ENCODE results near the gene CD22.

Gene CD22

GRCh38 chr19:35337097-35337983, 8.4 kb downstream of the CD22 start:
- H4K20me1 ChIP-seq (ENCODE audit: insufficient read depth, low read length) = peaks cover 20% of the 10 kb centered on the region
- H3K9ac ChIP-seq (ENCODE audit: low read length) = no peak overlapping the region
- TF ChIP-seq EZH2phosphoT487 (IDR thresholded peaks at IDR 0.05; ENCODE audit: low read depth) = no peak
- TF ChIP-seq CTCF (IDR thresholded peaks at IDR 0.05; ENCODE audit: low read depth, low read length) = no peak
- no peak overlapping the region for H2AFZ ChIP-seq (ENCODE audit: low read depth, low read length)
- peaks cover 50% of the 10 kb centered on the region for H3K4me1 ChIP-seq (ENCODE audit: low read length)
- no peak overlapping the region for H3K4me3 ChIP-seq (ENCODE audit: low read length)
- peaks cover 37% of the 10 kb centered on the region for H3K79me2 ChIP-seq (ENCODE audit: low read length)
- H3K9me3 ChIP-seq (ENCODE audit: insufficient read depth, low read length) = no peaks in the 10 kb centered on the region
- peaks cover 78% of the 10 kb centered on the region for H3K36me3 ChIP-seq (replicated peaks; ENCODE audit: low read depth, low read length)
- H3K27ac ChIP-seq (ENCODE audit: low read length) = peak overlapping the region; percentile 22; the same call in 1 of the 2 replicates
- no peak overlapping the region for H3K4me2 ChIP-seq (ENCODE audit: low read length)
- H3K27me3 ChIP-seq (ENCODE audit: low read depth, low read length) = no peaks in the 10 kb centered on the region

DNA sequence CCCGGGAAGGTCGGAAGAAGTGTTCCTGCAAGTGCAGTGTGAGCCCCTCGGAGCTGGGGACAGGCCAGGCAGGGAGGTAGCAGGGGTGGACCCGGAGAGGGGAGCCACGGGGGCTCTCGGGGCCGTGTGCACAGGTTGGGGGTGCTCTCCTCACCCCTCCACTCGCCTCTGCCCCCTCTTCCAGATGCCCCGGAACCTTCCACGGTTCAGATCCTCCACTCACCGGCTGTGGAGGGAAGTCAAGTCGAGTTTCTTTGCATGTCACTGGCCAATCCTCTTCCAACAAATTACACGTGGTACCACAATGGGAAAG, 9.0 kb downstream of the CD22 start:
- peaks cover 15% of the 10 kb centered on the region for H4K20me1 ChIP-seq (ENCODE audit: insufficient read depth, low read length)
- no peak overlapping the region for H2AFZ ChIP-seq (ENCODE audit: low read depth, low read length)
- no peak overlapping the region for H3K9ac ChIP-seq (ENCODE audit: low read length)
- no peak overlapping the region for H3K27ac ChIP-seq (ENCODE audit: low read length)
- H3K4me3 ChIP-seq (ENCODE audit: low read length) = no peak overlapping the region
- H3K27me3 ChIP-seq (ENCODE audit: low read depth, low read length) = no peaks in the 10 kb centered on the region
- no peaks in the 10 kb centered on the region for H3K9me3 ChIP-seq (ENCODE audit: insufficient read depth, low read length)
- peaks cover 31% of the 10 kb centered on the region for H3K79me2 ChIP-seq (ENCODE audit: low read length)
- H3K4me1 ChIP-seq (ENCODE audit: low read length) = peaks cover 44% of the 10 kb centered on the region
- TF ChIP-seq CTCF (IDR thresholded peaks at IDR 0.05; ENCODE audit: low read depth, low read length) = no peak
- no peak for TF ChIP-seq EZH2phosphoT487 (IDR thresholded peaks at IDR 0.05; ENCODE audit: low read depth)
- H3K4me2 ChIP-seq (ENCODE audit: low read length) = no peak overlapping the region
- H3K36me3 ChIP-seq (replicated peaks; ENCODE audit: low read depth, low read length) = peaks cover 74% of the 10 kb centered on the region

DNA sequence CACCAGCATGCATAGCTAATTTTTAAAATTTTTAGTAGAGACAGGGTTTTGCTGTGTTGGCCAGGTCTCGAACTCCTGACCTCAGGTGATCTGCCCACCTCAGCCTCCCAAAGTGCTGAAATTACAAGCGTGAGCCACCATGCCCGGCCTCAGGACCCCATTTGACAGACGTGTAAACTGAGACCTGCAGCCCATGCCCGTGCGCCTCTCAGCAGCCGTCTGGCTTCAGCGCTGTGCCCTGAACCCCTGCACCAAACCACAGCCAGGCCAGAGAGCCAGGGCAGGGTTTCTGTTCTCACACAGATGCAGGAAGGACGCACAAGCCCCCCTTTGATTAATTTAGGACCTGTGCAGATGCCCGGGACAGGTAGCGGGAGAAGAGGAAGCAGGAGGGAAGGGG, 11.4 kb downstream of the CD22 start:
- Histone ChIP-seq H3K36me3 (replicated peaks; ENCODE audit: low read depth, low read length) (peaks cover 75% of the 10 kb centered on the region), H3K4me2 (ENCODE audit: low read length) (no peak overlapping the region), H3K4me3 (ENCODE audit: low read length) (no peak overlapping the region), H3K9ac (ENCODE audit: low read length) (no peak overlapping the region), H3K27ac (ENCODE audit: low read length) (no peak overlapping the region), H3K79me2 (ENCODE audit: low read length) (peaks cover 14% of the 10 kb centered on the region), H3K27me3 (ENCODE audit: low read depth, low read length) (no peaks in the 10 kb centered on the region), H4K20me1 (ENCODE audit: insufficient read depth, low read length) (0 out of 2 replicates have a peak, but pooled peaks cover 4% of the 10 kb centered on the region), H3K9me3 (ENCODE audit: insufficient read depth, low read length) (no peaks in the 10 kb centered on the region), H3K4me1 (ENCODE audit: low read length) (peaks cover 23% of the 10 kb centered on the region), H2AFZ (ENCODE audit: low read depth, low read length) (no peak overlapping the region)
- no peak for TF ChIP-seq CTCF (IDR thresholded peaks at IDR 0.05; ENCODE audit: low read depth, low read length)
- no peak for TF ChIP-seq EZH2phosphoT487 (IDR thresholded peaks at IDR 0.05; ENCODE audit: low read depth)

- Histone ChIP-seq H3K27me3 (ENCODE audit: low read depth, low read length) (no peaks in the 10 kb centered on the region), H3K9me3 (ENCODE audit: insufficient read depth, low read length) (no peaks in the 10 kb centered on the region), H4K20me1 (ENCODE audit: insufficient read depth, low read length) (0 out of 2 replicates have a peak, but pooled peaks cover under 1% of the 10 kb centered on the region), H3K4me3 (ENCODE audit: low read length) (no peak overlapping the region), H3K79me2 (ENCODE audit: low read length) (peaks cover 11% of the 10 kb centered on the region), H3K4me1 (ENCODE audit: low read length) (peaks cover 26% of the 10 kb centered on the region), H2AFZ (ENCODE audit: low read depth, low read length) (no peak overlapping the region), H3K9ac (ENCODE audit: low read length) (no peak overlapping the region), H3K36me3 (replicated peaks; ENCODE audit: low read depth, low read length) (peaks cover 76% of the 10 kb centered on the region), H3K4me2 (ENCODE audit: low read length) (no peak overlapping the region), H3K27ac (ENCODE audit: low read length) (no peak overlapping the region)
- TF ChIP-seq CTCF (IDR thresholded peaks at IDR 0.05; ENCODE audit: low read depth, low read length) = no peak
- no peak for TF ChIP-seq EZH2phosphoT487 (IDR thresholded peaks at IDR 0.05; ENCODE audit: low read depth)
These were observed 12.0 kb downstream of the CD22 start for GRCh38 chr19:35341006-35341405.
